PC-9 (cell line): ENCODE measurements around the gene TP53I3. TPM values are rescaled to one million over a fixed set of nuclear protein-coding genes. Genes with fewer than 3 reads are reported as not detected.
"Not testable (repeated sequence)": the region's sequence is repeated elsewhere in the genome, so short reads cannot be mapped to it uniquely, and the experiment has no call there.

Experiments used
- BruUV-seq: library from RNA; stranded (reverse); fragments of 400-500 nt; replicated peaks from 2 replicates; lab custom pipeline; 2021; lab: Mats Ljungman, UMichigan
- CTCF ChIA-PET: fragments of 300-600 bp; sonication (Branson Sonifier 250); formaldehyde crosslinking; loops from one replicate; lab custom pipeline; 2022; ENCODE audit warnings: antibody characterized with exemption; lab: Charles Lee
- POLR2A ChIA-PET: fragments of 300-600 bp; sonication (Branson Sonifier 250); formaldehyde crosslinking; loops from one replicate; lab custom pipeline; 2022; ENCODE audit warnings: antibody characterized with exemption; ENCODE audit not compliant: unreplicated experiment; lab: Charles Lee
- DNase-seq, 2 experiments: peaks; one replicate each; pipeline versions ENCODE4 v3.0.0 to v3.0.0-alpha.2; 2015 to 2022; ENCODE audit warnings: mixed read lengths in 1 of 2
- H2AFZ ChIP-seq: fragments of 200-600 bp; sonication (generic); 2 replicates; pipeline ENCODE4 v1.8.1; 2017; ENCODE audit warnings: antibody characterized with exemption
- H3F3A ChIP-seq: fragments of 200-600 bp; sonication (generic); 2 replicates; pipeline ENCODE4 v1.8.1; 2017; ENCODE audit warnings: antibody characterized with exemption, mild to moderate bottlenecking, low read depth; ENCODE audit not compliant: insufficient read depth
- H3K27ac ChIP-seq: fragments of 200-600 bp; sonication (generic); 2 replicates; pipeline ENCODE4 v1.6.1; 2016; ENCODE audit warnings: mixed run types
- H3K27me3 ChIP-seq: fragments of 200-600 bp; sonication (generic); 2 replicates; pipeline ENCODE4 v1.6.1; 2016; ENCODE audit warnings: low read depth, mixed run types; ENCODE audit not compliant: insufficient read depth
- H3K36me3 ChIP-seq: fragments of 200-600 bp; sonication (generic); 2 replicates; pipeline ENCODE4 v1.6.1; 2016; ENCODE audit warnings: low read depth, mixed run types
- H3K4me1 ChIP-seq: fragments of 200-600 bp; sonication (generic); replicated peaks from 2 replicates; pipeline ENCODE4 v1.6.1; 2016; ENCODE audit warnings: mixed run types; ENCODE audit not compliant: insufficient read depth
- H3K4me2 ChIP-seq: fragments of 200-600 bp; sonication (generic); 2 replicates; pipeline ENCODE4 v1.6.1; 2017; ENCODE audit warnings: mixed run types
- H3K4me3 ChIP-seq: fragments of 200-600 bp; sonication (generic); 2 replicates; pipeline ENCODE4 v1.6.1; 2016; ENCODE audit warnings: mixed run types
- H3K79me2 ChIP-seq: fragments of 200-600 bp; sonication (generic); 2 replicates; pipeline ENCODE4 v1.6.1; 2017; ENCODE audit warnings: low read depth, mixed run types
- H3K9me2 ChIP-seq: fragments of 200-600 bp; sonication (generic); 2 replicates; pipeline ENCODE4 v1.8.1; 2017; ENCODE audit warnings: mild to moderate bottlenecking; ENCODE audit not compliant: insufficient read depth
- H3K9me3 ChIP-seq: fragments of 200-600 bp; sonication (generic); 2 replicates; pipeline ENCODE4 v1.8.1; 2016; ENCODE audit warnings: low read depth; ENCODE audit not compliant: insufficient read depth
- H4K20me1 ChIP-seq: fragments of 200-600 bp; sonication (generic); 2 replicates; pipeline ENCODE4 v1.8.1; 2017; ENCODE audit not compliant: insufficient read depth
- EZH2 ChIP-seq: fragments of 200-600 bp; sonication (generic); IDR thresholded peaks from 2 replicates; pipeline ENCODE4 v1.8.0; 2017; ENCODE audit warnings: antibody characterized with exemption, low read depth
- intact Hi-C: fragments of 100-400 bp; cut with micrococcal nuclease; formaldehyde crosslinking; loops from one replicate; pipeline ENCODE4 v1.10.0; 2022; ENCODE audit not compliant: unreplicated experiment
- total RNA-seq: library from RNA; stranded (reverse); gene quantifications from 2 replicates; pipeline ENCODE4 v1.2.3, GENCODE V29; 2021
- TF ChIP-seq, protein P1 (sequence below): fragments of 200-600 bp; sonication (generic); conservative IDR thresholded peaks from 2 replicates; pipeline ENCODE4 v1.6.1; 2017; ENCODE audit warnings: mixed run types, antibody characterized with exemption, mild to moderate bottlenecking, moderate library complexity

TP53I3 gene
- total RNA-seq, 1 experiment from 2014 or later = 22.9 TPM

DNA sequence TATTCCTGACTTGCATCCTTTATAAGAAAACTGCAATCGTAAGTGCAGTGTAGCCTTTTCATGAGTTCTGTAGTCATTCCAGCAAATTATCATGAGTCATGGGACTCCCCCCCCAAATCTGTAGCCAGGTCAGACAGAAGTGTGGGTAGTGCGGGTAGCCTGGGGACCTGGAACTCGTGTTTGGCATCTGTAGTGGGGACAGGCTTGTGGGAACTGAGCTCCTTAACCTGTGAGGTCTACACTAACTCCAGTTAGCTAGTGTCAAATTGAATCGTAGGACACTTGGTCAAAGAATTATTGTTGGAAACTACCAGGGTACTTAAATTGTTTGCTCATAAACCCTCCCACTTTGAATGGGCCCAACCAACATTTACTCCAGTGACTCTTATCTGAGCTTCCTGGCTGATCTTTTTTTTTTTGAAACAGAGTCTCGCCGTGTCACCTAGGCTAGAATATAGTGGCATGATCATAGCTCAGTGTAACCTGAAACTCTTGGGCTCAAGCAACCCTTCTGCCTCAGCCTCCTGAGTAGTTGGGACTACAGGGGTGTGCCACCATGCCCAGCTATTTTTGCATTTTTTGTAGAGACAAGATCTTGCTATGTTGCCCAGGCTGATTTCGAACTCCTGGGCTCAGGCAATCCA is 26.1 kb upstream of the TP53I3 start:
- intact Hi-C loops = loop anchor here (1.0 kb wide), 1 partner anchor 34 kb away; the partner anchor contains the start of gene SF3B6
- peak; percentile 10 to 51 for DNase-seq
- Histone ChIP-seq H3K79me2 (no peaks in the 10 kb centered on the region), H3K9me2 (no peaks in the 10 kb centered on the region), H2AFZ (no peak overlapping the region), H3K9me3 (peaks cover 31% of the 10 kb centered on the region), H3K4me1 (peaks cover 48% of the 10 kb centered on the region), H3K4me3 (no peak overlapping the region), H3K27me3 (no peaks in the 10 kb centered on the region), H3K4me2 (peak overlapping the region; percentile 64), H3K27ac (peak overlapping the region; percentile 92), H3K36me3 (no peaks in the 10 kb centered on the region), H3F3A (peaks cover 35% of the 10 kb centered on the region), H4K20me1 (no peaks in the 10 kb centered on the region)
- POLR2A ChIA-PET = interaction anchor here (0.5 to 1.8 kb wide), 6 partner anchors 12 to 307 kb away, joined by 4 to 9 read pairs (median 6); partner anchors contain the start of genes PFN4 and TP53I3
- TF ChIP-seq, protein P1, sequence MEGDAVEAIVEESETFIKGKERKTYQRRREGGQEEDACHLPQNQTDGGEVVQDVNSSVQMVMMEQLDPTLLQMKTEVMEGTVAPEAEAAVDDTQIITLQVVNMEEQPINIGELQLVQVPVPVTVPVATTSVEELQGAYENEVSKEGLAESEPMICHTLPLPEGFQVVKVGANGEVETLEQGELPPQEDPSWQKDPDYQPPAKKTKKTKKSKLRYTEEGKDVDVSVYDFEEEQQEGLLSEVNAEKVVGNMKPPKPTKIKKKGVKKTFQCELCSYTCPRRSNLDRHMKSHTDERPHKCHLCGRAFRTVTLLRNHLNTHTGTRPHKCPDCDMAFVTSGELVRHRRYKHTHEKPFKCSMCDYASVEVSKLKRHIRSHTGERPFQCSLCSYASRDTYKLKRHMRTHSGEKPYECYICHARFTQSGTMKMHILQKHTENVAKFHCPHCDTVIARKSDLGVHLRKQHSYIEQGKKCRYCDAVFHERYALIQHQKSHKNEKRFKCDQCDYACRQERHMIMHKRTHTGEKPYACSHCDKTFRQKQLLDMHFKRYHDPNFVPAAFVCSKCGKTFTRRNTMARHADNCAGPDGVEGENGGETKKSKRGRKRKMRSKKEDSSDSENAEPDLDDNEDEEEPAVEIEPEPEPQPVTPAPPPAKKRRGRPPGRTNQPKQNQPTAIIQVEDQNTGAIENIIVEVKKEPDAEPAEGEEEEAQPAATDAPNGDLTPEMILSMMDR = no peak
- TF ChIP-seq EZH2 = no peak
- CTCF ChIA-PET = interaction anchor here (0.6 to 0.9 kb wide), 2 partner anchors 27 to 183 kb away, joined by 5 to 6 read pairs; partner anchors contain the start of gene TP53I3
- TSS peak; percentile 78 for BruUV-seq

DNA sequence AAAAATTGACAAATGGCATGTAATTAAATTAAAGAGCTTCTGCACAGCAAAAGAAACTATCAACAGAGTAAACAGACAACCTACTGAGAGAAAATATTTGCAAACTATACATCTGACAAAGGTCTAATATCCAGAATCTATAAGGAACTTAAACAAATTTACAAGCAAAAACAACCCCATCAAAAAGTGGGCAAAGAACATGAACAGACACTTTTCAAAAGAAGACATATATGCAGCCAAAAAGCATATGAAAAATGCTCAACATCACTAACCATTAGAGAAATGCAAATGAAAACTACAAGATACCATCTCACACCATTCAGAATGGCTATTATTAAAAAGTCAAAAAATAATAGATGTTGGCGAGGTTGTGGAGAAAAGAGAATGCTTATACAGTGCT is 24.8 kb upstream of the TP53I3 start:
- H3K27ac ChIP-seq, H4K20me1 ChIP-seq, H3K4me2 ChIP-seq, H3K36me3 ChIP-seq, DNase-seq, H3K9me2 ChIP-seq, H3K4me3 ChIP-seq, BruUV-seq, intact Hi-C loops, H3K27me3 ChIP-seq, H2AFZ ChIP-seq, H3K79me2 ChIP-seq: not testable (repeated sequence)
- H3K9me3 ChIP-seq = peaks cover 23% of the 10 kb centered on the region
- H3F3A ChIP-seq = peaks cover 27% of the 10 kb centered on the region
- CTCF ChIA-PET = interaction anchor here (0.6 kb wide), 1 partner anchor 25 kb away, joined by 3 read pairs; no protein-coding TSS in a partner anchor
- peaks cover 52% of the 10 kb centered on the region for H3K4me1 ChIP-seq
- POLR2A ChIA-PET = interaction anchor here (0.6 to 0.7 kb wide), 2 partner anchors 74 to 112 kb away, joined by 3 to 8 read pairs; no protein-coding TSS in a partner anchor

DNA sequence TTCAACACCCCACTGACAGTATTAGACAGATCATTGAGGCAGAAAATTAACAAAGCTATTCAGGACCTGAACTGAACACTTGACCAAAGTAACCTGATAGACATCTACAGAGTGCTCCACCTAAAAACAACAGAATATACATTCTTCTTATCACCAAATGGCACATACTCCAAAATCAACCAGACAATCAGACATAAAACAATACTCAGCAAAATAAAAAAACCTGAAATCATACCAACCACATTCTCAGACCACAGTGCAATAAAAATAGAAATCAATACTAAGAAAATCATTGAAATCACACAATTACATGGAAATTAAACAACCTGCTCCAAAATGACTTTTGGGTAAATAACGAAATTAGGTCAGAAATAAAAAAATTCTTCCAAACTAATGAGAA is 22.7 kb upstream of the TP53I3 start:
- no TSS peak for BruUV-seq
- ChIA-PET CTCF (no interaction called here), POLR2A (no interaction called here)
- Histone ChIP-seq H3K4me1 (peaks cover 46% of the 10 kb centered on the region), H3K27me3 (no peaks in the 10 kb centered on the region), H3K79me2 (no peaks in the 10 kb centered on the region), H3K9me2 (no peaks in the 10 kb centered on the region), H2AFZ (no peak overlapping the region), H3K27ac (no peak overlapping the region), H3K36me3 (no peaks in the 10 kb centered on the region), H3K9me3 (peaks cover 15% of the 10 kb centered on the region), H4K20me1 (no peaks in the 10 kb centered on the region), H3K4me3 (no peak overlapping the region), H3F3A (peaks cover 27% of the 10 kb centered on the region), H3K4me2 (no peak overlapping the region)
- DNase-seq = no peak
- intact Hi-C loops = no loop called here
- TF ChIP-seq, protein P1 = no peak
- TF ChIP-seq EZH2 = no peak
